ENCODE measurements around the gene AGTRAP. TPM values are rescaled to one million over a fixed set of nuclear protein-coding genes. Genes with fewer than 3 reads are reported as not detected.

Gene AGTRAP
- total and polyA plus RNA-seq, 2 donors (not counting 3 experiments of a cell fraction or from before 2014, with no cell fraction given), result 41.6 to 101 TPM

- no peaks in the 10 kb centered on the region for H3K36me3 ChIP-seq (ENCODE audit: control insufficient read depth in 2 of 2, extremely low read depth in 1 of 2, insufficient read depth in 2 of 2, low read length in 2 of 2)
- no peak overlapping the region for H2AFZ ChIP-seq (ENCODE audit: low read depth, low read length)
- FAIRE-seq (no peak), DNase-seq (ENCODE audit: low read depth, low spot score) (no peak)
- no peak overlapping the region for H3K4me2 ChIP-seq (ENCODE audit: insufficient read depth, low read length)
- H3K79me2 ChIP-seq (ENCODE audit: control insufficient read depth, insufficient read depth, low read length), result no peaks in the 10 kb centered on the region
- ChIA-PET POLR2A (interaction anchor here (1.4 kb wide), 1 partner anchor 128 kb away, joined by 4 read pairs; no protein-coding TSS in a partner anchor), CTCF (no interaction called here)
- no peak overlapping the region for H3K27ac ChIP-seq (ENCODE audit: insufficient read depth, low read depth, low read length)
- peaks cover 2% of the 10 kb centered on the region for H3K4me1 ChIP-seq (ENCODE audit: control insufficient read depth, extremely low read depth, insufficient read depth, low read length)
- intact Hi-C loops (cut with micrococcal nuclease), result no loop called here
- TF ChIP-seq MYC (IDR thresholded peaks at IDR 0.05; ENCODE audit: low read depth, low read length) (no peak), JUN (IDR thresholded peaks at IDR 0.05; ENCODE audit: borderline replicate concordance, insufficient read depth, insufficient read length, low read depth) (no peak), GATA2 (IDR thresholded peaks at IDR 0.05; ENCODE audit: insufficient read depth, insufficient read length, low read depth, low read length) (no peak), POLR2AphosphoS5 (IDR thresholded peaks at IDR 0.05; ENCODE audit: insufficient read depth, low read depth, low read length) (no peak), POLR2A (IDR thresholded peaks at IDR 0.05; ENCODE audit: low read depth, low read length) (no peak), MAX (IDR thresholded peaks at IDR 0.05; ENCODE audit: insufficient read depth, insufficient read length) (no peak), CTCF (IDR thresholded peaks at IDR 0.05; ENCODE audit: extremely low read depth in 1 of 2, insufficient read depth in 1 of 2, low read depth in 1 of 2, low read length in 2 of 2) (no peak), FOS (IDR thresholded peaks at IDR 0.05; ENCODE audit: borderline replicate concordance, insufficient read depth, low read length) (no peak), EZH2 (IDR thresholded peaks at IDR 0.05; ENCODE audit: borderline replicate concordance, low read depth, low read length, severe bottlenecking) (no peak)
- H3K27me3 ChIP-seq (ENCODE audit: control insufficient read depth in 2 of 2, insufficient read depth in 2 of 2, low read length in 2 of 2), result no peaks in the 10 kb centered on the region
- dilution Hi-C loops (cut with MboI; ENCODE audit: extremely low pct_ligation_motif_present, low sequenced_read_pairs), result no loop called here
- H3K9me1 ChIP-seq (replicated peaks; ENCODE audit: control insufficient read depth, extremely low read depth, insufficient read depth, low read length), result no peaks in the 10 kb centered on the region
- no TSS peak for BruUV-seq (replicated peaks)
- no peaks in the 10 kb centered on the region for H3K9me3 ChIP-seq (replicated peaks; ENCODE audit: control insufficient read depth, insufficient read depth, low read length)
- H4K20me1 ChIP-seq (replicated peaks; ENCODE audit: control insufficient read depth, extremely low read depth, insufficient read depth, low read length), result no peaks in the 10 kb centered on the region
- H3K4me3 ChIP-seq (replicated peaks in 1 of 3; ENCODE audit: insufficient read depth in 1 of 3, low read depth in 1 of 3, low read length in 3 of 3), result no peak overlapping the region
- H3K9ac ChIP-seq (replicated peaks; ENCODE audit: extremely low read depth, insufficient read depth, low read length), result no peak overlapping the region
Measured at GRCh38 chr1:11779715-11780379, 43.9 kb downstream of the AGTRAP start.
